Measurements from ENCODE around the gene PMEL. TPM values are rescaled to one million over a fixed set of nuclear protein-coding genes. Genes with fewer than 3 reads are reported as not detected.

PMEL gene
- total RNA-seq (2022; extraction: Qiagen RNA extraction) = 0.70 to 1.5 TPM (median 1.1 TPM) in 5 replicates

DNA sequence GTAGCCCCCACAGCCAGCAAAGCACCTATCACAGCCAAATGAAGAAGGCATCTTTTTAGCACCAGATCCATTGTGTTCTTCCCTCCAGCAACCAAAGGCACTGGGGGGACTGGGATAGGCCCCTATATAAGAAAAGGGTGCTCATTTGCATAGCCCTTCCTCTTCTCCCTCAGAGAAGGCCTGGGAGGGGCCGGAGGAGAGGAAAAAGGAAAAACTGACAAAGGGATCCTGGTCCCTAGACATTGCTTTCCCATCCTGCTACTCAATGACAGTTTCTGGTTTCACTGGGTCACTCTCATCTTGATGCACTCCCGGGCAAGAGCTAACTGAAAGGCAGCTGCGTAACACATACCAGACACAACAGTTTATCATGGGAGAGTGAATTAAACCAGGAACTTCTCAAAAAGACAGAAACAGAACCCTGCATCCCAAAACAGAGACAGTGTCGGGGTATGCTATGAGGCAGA, at the start of gene PMEL:
Gene PMEL, minus strand, starts transcription at position 102 of the 467 bp plus-strand sequence. Its CDS starts 31 bp downstream, at position 71.

DNA sequence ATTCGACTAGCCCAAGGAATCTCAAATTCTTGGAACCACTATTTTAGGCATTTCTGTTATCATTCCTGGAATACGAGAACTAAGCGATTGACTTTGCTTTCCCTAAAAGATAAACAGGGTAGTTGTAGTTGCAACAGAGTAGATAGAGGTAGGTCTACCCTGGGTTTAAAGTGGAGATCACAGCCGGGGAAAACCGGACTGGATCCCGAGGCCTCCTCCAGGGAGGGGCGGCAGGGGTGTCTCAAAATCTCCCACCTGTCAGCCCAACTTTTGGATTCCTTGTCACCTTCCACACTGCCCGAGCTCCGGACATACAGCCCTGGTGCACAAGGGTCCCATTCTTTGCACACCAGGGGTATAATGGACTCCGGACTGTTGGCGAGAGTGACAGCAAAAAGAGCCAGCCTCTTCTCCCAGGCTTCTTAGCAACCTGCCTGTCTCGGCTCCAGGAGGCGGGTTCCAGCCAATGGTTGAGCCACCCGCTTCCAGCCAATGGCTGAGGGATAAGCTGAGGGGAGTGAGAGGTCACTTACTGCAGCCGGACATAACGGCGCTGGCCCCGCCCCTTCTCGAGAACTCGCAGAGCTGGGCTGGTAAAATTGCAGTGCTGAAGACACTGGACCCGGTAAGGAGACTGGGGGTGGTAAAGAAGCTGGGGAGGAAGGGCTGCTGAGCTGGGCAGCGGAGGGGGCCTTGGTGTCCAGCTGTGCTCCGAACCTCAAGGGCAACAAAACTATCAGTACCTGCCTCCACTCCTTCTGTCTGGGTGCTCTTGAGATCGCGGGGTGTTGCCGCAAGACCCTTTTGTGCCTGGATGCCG, 31.1 kb upstream of the PMEL start, which contains the start of gene SUOX:
Gene SUOX, plus strand, starts transcription at position 562 of the 820 bp plus-strand sequence. CDS start 4,946 bp downstream, outside the sequence.

DNA sequence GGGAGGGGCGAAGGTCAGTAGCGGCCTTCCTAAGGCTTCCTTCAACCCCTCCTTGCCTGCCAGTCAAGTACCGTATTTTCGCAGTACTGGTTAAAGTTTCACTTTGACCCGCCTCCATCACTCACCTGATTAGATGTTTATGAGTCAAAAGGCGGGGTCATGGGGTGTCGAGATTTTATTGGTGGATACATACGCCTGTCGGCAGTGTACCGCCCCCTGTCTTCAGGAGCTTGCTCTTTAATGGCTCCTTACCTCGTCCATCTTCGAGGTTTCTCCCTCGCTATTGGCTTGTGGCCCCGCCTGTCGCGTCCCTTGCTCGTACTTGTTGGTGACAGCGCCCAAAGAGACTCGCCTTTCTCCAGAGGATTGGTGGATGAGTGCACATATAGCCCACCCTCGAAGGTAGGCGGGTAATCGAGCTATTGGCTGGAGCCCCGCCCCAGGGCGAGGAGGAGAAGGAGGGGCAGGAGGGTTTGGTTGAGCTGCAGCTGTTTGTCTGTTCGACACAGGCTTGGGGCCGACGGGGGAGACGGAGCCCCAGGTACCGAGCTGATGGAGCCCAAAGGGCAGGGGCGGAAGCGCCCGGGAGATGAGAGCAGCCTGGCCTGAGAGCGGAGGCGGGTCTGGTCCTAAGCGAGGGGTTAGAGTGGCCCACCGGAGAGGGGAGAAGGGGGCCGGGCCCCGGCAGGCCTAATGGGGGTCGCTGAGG, 7.9 kb upstream of the PMEL start, which contains the start of gene RAB5B:
Gene RAB5B, plus strand, starts transcription at position 480 of the 709 bp plus-strand sequence. CDS start 12,883 bp downstream, outside the sequence.

DNA sequence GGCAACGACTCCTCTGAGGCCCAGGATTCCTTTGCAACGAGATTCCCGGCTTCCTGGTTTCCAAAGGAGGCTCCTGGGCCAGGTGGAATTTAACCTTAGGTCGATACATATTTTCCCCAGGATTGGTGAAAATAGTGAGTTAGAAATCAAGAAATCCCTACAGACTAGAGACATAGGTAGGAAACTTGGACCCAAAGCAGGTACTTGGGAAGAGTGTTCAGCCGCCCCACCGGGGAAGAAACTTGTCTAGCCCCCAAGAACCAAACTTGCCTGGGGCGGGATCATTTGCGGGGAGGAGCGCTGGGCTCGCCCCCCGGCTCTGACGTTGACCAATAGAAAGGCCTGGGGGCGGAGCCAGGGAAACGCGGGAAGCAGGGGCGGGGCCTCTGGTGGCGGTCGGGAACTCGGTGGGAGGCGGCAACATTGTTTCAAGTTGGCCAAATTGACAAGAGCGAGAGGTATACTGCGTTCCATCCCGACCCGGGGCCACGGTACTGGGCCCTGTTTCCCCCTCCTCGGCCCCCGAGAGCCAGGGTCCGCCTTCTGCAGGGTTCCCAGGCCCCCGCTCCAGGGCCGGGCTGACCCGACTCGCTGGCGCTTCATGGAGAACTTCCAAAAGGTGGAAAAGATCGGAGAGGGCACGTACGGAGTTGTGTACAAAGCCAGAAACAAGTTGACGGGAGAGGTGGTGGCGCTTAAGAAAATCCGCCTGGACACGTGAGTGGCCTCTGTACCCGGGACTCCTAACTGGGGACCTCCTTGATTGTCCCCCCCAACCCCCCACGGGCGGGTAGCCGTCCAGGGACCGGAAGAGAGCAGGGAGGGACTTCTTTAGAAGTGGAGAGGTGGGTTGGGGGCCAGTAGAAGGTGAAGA, 803 bp upstream of the PMEL start, which contains the start of gene CDK2:
Gene CDK2, plus strand, starts transcription at position 423 of the 874 bp plus-strand sequence. Its CDS starts 179 bp downstream, at position 602.

DNA sequence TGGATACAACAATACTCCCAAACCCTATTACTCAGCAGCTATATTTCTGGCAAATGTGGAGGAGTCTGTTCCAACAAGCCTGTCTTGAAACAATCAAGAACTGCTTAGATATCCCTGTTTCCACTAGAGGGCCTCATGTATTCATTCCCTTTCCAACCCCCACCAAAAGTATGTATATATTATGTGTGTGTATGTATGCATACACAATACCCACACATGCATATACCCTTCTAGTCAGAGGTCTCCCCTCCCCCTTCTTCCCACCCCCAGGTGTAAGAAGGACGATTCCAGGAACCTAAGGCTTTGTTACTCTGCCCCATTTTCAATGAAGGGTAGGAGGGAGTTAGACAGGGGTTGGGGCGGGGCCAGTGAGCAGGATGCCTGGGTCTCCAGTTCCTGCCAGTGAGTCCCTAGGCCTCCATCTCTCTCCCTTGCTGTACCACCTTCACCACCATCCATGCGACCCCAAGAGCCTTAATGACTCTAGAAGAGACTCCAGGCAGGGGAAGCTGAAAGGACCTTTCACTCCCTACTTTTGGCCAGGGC, 35.0 kb downstream of the PMEL start, which contains the start of gene DGKA:
Gene DGKA, plus strand, starts transcription at position 392 of the 546 bp plus-strand sequence. CDS start 5,342 bp downstream, outside the sequence.

DNA sequence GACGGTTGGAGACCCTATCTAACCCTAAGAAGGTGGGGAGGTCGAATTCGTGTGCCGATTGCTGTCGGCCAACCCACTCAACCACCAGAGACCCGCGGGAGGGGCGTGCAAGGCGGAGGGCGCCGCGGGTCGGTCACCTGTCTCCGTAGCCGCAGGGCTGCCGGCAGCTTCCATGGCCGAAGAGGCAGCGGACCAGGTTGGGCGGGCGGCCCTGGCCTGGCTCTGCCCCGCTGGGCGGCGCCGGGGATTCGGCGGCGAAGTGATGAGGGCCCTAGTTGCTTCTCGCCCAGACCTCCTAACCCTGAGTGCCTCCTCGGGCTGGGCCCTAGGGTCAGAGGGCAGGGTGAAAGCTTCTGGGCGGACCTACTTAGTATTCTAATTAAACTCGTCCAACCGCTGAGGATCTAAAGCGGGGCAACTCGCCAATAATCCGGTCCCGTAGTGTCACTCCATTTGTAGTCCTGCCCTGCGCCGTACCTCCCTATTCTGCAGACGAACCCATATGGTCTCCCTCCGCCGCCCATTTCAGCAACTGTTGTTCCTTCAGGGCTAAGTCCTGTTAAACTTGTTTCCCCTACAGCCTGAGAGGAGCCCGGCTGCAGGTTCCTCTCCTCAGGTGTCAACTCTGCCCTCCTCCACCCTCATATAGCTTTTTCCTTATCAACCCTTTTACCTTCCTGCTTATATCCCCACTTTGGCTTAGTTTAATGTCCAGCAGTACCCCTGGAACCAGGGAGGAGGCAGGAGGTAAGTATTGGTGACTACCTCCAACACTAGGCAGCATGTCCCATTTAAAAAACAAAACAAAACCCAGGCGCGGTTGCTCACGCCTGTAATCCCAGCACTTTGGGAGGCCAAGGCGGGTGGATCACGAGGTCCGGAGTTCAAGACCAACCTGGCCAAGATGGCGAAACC, 38.0 kb downstream of the PMEL start, which contains the start of gene PYM1:
Gene PYM1, minus strand, starts transcription at position 307 of the 915 bp plus-strand sequence. Its CDS starts 133 bp downstream, at position 174.

Other genes with a start within 250 kb of the PMEL start
- 117 to 155 TPM (median 149 TPM) in 5 replicates for gene BLOC1S1, start 250.0 kb downstream of the PMEL start, total RNA-seq (2022; extraction: Qiagen RNA extraction)
- 1.9 to 2.6 TPM (median 2.1 TPM) in 5 replicates for gene RDH5, start 245.6 kb downstream of the PMEL start, total RNA-seq (2022; extraction: Qiagen RNA extraction)
- gene CD63, start 237.0 kb downstream of the PMEL start, total RNA-seq (2022; extraction: Qiagen RNA extraction) = 655 to 710 TPM (median 681 TPM) in 5 replicates
- gene GDF11, start 222.9 kb downstream of the PMEL start, total RNA-seq (2022; extraction: Qiagen RNA extraction) = 2.9 to 4.9 TPM (median 3.9 TPM) in 5 replicates
- 90.0 to 127 TPM (median 91.7 TPM) in 5 replicates for gene SARNP, start 148.3 kb downstream of the PMEL start, total RNA-seq (2022; extraction: Qiagen RNA extraction)
- 67.3 to 104 TPM (median 102 TPM) in 5 replicates for gene ORMDL2, start 148.0 kb downstream of the PMEL start, total RNA-seq (2022; extraction: Qiagen RNA extraction)
- gene DNAJC14, start 136.5 kb downstream of the PMEL start, total RNA-seq (2022; extraction: Qiagen RNA extraction) = 19.2 to 27.1 TPM (median 21.6 TPM) in 5 replicates
- 0.35 to 0.85 TPM (median 0.39 TPM) in 5 replicates for gene MMP19, start 123.1 kb downstream of the PMEL start, total RNA-seq (2022; extraction: Qiagen RNA extraction)
- gene PYM1, start 38.1 kb downstream of the PMEL start, total RNA-seq (2022; extraction: Qiagen RNA extraction) = 40.4 to 44.4 TPM (median 41.2 TPM) in 5 replicates
- 17.8 to 23.2 TPM (median 20.7 TPM) in 5 replicates for gene DGKA, start 34.9 kb downstream of the PMEL start, total RNA-seq (2022; extraction: Qiagen RNA extraction)
- gene CDK2, start 788 bp upstream of the PMEL start, total RNA-seq (2022; extraction: Qiagen RNA extraction) = 46.6 to 56.3 TPM (median 54.0 TPM) in 5 replicates
- 26.2 to 33.8 TPM (median 32.7 TPM) in 5 replicates for gene RAB5B, start 8.0 kb upstream of the PMEL start, total RNA-seq (2022; extraction: Qiagen RNA extraction)
- 7.5 to 10.0 TPM (median 8.7 TPM) in 5 replicates for gene SUOX, start 31.2 kb upstream of the PMEL start, total RNA-seq (2022; extraction: Qiagen RNA extraction)
- 2.0 to 3.0 TPM (median 2.5 TPM) in 5 replicates for gene IKZF4, start 55.0 kb upstream of the PMEL start, total RNA-seq (2022; extraction: Qiagen RNA extraction)
- gene RPS26, start 75.9 kb upstream of the PMEL start, total RNA-seq (2022; extraction: Qiagen RNA extraction) = 589 to 809 TPM (median 704 TPM) in 5 replicates
- gene ERBB3, start 114.1 kb upstream of the PMEL start, total RNA-seq (2022; extraction: Qiagen RNA extraction) = 0.98 to 2.4 TPM (median 1.1 TPM) in 5 replicates
- 263 to 349 TPM (median 284 TPM) in 5 replicates for gene PA2G4, start 138.5 kb upstream of the PMEL start, total RNA-seq (2022; extraction: Qiagen RNA extraction)
- 4,788 to 5,894 TPM (median 5,599 TPM) in 5 replicates for gene RPL41, start 150.6 kb upstream of the PMEL start, total RNA-seq (2022; extraction: Qiagen RNA extraction)
- gene ZC3H10, start 152.2 kb upstream of the PMEL start, total RNA-seq (2022; extraction: Qiagen RNA extraction) = 2.6 to 4.1 TPM (median 2.8 TPM) in 5 replicates
- gene ESYT1, start 162.2 kb upstream of the PMEL start, total RNA-seq (2022; extraction: Qiagen RNA extraction) = 59.6 to 64.9 TPM (median 64.2 TPM) in 5 replicates
- gene MYL6B, start 186.5 kb upstream of the PMEL start, total RNA-seq (2022; extraction: Qiagen RNA extraction) = 69.1 to 84.7 TPM (median 80.8 TPM) in 5 replicates
- 2,187 to 2,775 TPM (median 2,288 TPM) in 5 replicates for gene MYL6, start 192.3 kb upstream of the PMEL start, total RNA-seq (2022; extraction: Qiagen RNA extraction)
- gene SMARCC2, start 223.4 kb upstream of the PMEL start, total RNA-seq (2022; extraction: Qiagen RNA extraction) = 28.2 to 35.7 TPM (median 31.2 TPM) in 5 replicates

Measured in A549 treated with AZD2906 at 1 μM for 4 hours (cell line).